ENCODE data around the gene ALDH1B1.

The ALDH1B1 gene

DNA sequence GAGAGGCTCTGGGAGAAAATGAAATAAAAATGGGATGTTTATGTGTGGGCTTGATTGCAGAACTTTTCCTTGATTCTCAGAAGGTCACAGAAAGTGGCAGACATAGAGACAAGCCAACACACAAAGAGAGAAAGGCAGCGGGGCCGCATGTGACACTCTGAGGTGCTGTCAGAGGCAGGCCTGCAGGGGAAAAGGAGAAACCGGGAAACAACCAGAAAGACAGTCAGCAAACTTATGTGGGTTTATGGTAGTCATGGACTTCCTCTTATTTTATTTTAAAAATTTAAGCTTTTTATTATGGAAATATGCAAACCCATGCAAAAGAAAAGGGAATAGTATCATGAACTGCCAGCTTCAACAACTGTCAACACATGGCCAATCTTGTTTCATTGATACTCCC lies 48.0 kb downstream of the ALDH1B1 start:
- no peak for DNase-seq (ENCODE audit: low read depth, low spot score)

DNA sequence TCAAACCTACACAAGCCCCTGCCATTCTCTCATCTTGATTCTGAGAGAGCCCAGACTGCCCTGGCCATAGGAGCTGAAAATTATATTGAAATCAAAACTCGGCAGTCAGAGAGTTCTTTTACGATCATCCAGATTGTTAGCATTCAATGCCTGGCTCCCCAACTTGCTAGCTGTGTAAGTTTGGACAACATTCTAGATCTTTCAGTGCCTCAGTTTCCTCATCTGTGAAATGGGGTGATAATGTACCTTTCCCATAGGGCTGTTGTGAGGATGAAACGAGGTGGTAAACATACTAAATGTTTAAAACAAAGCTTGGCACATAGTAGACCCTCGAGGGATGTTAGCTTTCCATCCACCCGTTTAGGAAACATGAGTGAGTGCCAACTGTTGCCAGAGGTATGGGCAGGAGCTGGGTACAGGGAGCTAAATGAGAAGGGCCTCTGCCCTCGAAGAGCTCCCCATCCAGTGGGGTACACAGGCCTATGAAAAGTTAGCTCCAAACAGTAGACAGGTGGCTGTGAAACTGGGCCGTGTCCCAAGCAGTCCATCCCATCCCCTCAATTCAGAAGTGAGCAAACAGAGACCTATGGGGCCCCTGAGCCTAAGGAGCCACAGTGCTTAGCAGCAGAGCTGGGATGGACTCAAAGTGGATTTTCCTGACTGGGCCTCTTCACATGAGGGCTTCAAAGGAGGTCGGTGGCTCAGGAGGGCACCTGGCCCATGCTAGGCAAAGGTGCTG lies 49.0 kb downstream of the ALDH1B1 start:
- DNase-seq (ENCODE audit: low read depth, low spot score) = no peak

DNA sequence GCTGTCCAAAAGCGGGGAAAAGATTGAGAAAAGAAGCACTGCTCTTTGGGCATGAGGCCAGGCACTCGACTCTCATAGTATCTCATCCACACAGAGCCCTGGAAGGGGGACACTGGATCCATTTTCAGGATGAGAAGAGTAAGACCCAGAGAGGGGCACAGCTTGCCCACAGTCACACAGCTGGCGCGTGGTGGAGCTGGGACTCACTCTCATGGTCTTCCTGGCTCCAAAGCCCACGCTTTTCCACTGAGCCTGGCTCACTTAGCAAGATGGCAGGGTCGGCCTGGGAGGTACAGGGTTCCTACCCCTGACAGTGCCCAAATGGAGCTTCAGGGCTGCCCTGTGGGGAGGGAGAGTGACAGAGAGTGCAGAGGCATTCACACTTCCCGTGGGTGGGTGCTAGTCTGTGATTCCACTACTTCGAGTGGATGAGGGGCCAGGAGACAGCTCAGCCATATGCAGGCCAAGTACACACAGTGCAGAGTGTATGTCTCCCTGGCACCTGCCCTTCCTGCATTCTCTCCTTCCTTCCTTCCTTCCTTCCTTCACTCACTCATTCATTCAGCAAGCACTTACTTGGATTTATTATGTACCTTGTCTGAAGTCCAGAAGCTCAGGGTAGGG lies 50.1 kb downstream of the ALDH1B1 start:
- no peak for DNase-seq (ENCODE audit: low read depth, low spot score)

DNA sequence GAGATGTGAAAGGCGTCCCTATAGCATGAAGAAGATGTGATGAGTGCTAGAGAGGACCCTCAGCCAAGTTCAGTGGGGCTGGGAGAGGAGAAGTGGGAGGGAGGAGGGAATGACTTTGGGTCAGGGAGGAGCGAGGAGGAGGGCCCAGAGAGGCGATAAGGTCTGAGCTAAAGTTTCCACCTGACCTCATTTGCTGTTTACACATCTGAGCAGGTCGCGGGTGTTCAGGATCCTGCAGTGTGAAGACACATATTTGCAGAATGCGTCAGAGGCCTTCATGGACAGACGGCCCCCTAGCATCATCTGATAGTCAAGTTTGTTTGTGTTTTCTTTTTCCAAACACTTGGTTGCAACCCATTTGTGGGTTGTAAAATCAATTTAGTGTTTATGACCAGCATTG lies 50.7 kb downstream of the ALDH1B1 start:
- DNase-seq (ENCODE audit: low read depth, low spot score) = no peak

DNA sequence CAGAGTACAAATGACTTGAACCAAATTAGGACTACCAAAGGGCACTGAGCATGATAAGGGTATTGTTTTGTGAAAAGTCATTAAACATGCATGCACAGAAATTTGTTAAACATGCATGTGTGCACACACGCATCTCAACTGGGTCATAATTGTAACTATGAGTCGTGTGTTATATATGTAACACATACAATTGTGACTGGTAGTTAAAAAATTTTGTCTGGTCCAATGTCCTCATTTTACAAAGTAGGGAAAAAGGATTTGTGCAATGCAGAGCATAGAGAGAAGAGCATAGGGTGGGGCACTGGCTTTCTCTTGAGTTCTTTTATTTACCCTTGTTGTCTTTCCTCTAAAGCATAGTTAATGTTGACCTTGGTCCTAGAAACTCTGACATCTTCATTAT lies 51.1 kb downstream of the ALDH1B1 start:
- DNase-seq (ENCODE audit: low read depth, low spot score) = no peak

DNA sequence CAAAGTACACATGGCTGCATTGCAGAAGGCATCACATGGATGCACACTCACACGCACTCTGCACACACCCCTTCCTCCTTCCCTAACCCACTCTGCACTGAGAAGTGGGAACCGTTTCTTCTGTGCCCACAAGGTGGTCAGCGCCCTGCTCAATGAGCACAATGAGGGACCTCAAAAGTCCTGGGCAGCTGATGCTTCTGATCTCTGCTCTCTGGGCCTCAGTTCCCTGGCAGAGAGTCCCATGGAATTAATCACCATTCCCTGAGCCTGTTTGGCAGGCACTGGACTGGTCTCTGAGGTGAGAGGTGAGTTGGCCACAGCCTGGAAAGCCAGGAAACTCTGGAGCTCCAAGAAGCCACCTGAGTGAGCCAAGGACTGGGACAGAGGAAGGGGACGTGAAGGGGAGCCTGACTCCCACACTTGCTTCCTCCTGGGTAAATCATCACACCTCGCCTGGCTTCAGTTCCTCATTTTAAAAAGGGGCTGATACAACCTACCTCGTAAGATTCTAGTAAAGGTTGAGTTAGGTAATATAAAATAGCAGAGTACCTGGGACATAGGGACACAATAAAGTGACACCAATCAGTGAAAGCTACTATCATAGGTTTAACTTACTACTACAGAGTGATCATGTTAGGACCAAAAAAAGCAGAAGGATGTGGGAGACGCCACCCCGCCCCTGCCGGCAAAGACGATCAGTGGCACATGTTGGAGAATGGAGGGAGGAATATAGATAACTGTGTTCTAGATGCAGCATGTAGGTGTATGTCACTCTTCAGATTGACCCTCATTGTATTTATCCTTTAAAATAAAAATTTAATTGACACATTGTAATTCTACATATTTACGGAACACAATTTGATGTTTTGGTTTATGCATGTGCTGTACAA lies 52.9 kb downstream of the ALDH1B1 start:
- DNase-seq (ENCODE audit: low read depth, low spot score) = no peak

GRCh38 chr9:38447703-38448102 lies 55.2 kb downstream of the ALDH1B1 start:
- DNase-seq (ENCODE audit: low read depth, low spot score) = no peak

Measured in iPS DF 19.7 (cell line).